DND-41 (cell line): Measurements from ENCODE around the gene HOXA4.

Experiments
- ATAC-seq: fragments of 200-7000 bp; cut with Tn5 transposase; 3 replicates; pipeline ENCODE4 v1.9.1; 2021; ENCODE audit warnings: low read depth; ENCODE audit not compliant: insufficient read depth
- DNase-seq: peaks from one replicate; pipeline ENCODE4 v3.0.0-alpha.2; 2020
- H2AFZ ChIP-seq: 2 replicates; pipeline ENCODE4 v1.6.0; 2012; ENCODE audit warnings: low read depth, low read length
- H3K27ac ChIP-seq: 2 replicates; pipeline ENCODE4 v1.5.1; 2012; ENCODE audit warnings: low read length, inconsistent platforms
- H3K27me3 ChIP-seq: fragments of 200-600 bp; sonication (generic); 2 replicates; pipeline ENCODE4 v1.6.0; 2012; ENCODE audit warnings: low read length, mild to moderate bottlenecking, inconsistent platforms; ENCODE audit not compliant: insufficient read depth, poor library complexity
- H3K36me3 ChIP-seq: 2 replicates; pipeline ENCODE4 v1.5.1; 2012; ENCODE audit warnings: low read length, inconsistent platforms; ENCODE audit not compliant: insufficient read depth
- H3K4me1 ChIP-seq: 2 replicates; pipeline ENCODE4 v1.5.1; 2012; ENCODE audit warnings: mild to moderate bottlenecking, low read length; ENCODE audit not compliant: insufficient read depth
- H3K4me2 ChIP-seq: 2 replicates; pipeline ENCODE4 v1.6.0; 2012; ENCODE audit warnings: mild to moderate bottlenecking, moderate library complexity, low read length, inconsistent platforms; ENCODE audit not compliant: insufficient read depth
- H3K4me3 ChIP-seq, 2 experiments: fragments of 200-600 bp in 1 of 2; shearing (Covaris generic) in 1 of 2; 2 replicates each; pipeline ENCODE4 v1.5.1; 2012 to 2016; ENCODE audit warnings: inconsistent platforms in 2 of 2, low read length in 2 of 2, mild to moderate bottlenecking in 2 of 2, low read depth in 1 of 2, moderate library complexity in 1 of 2
- H3K79me2 ChIP-seq: 2 replicates; pipeline ENCODE4 v1.6.0; 2012; ENCODE audit warnings: low read length, inconsistent platforms; ENCODE audit not compliant: insufficient read depth
- H3K9ac ChIP-seq: 2 replicates; pipeline ENCODE4 v1.6.0; 2012; ENCODE audit warnings: low read depth, mild to moderate bottlenecking, inconsistent platforms, low read length, moderate library complexity
- H3K9me3 ChIP-seq: 2 replicates; pipeline ENCODE4 v1.5.1; 2012; ENCODE audit warnings: low read length, moderate library complexity, mild to moderate bottlenecking, inconsistent platforms; ENCODE audit not compliant: insufficient read depth, severe bottlenecking
- H4K20me1 ChIP-seq: 2 replicates; pipeline ENCODE4 v1.6.0; 2012; ENCODE audit warnings: low read length; ENCODE audit not compliant: insufficient read depth
- EZH2 ChIP-seq: IDR thresholded peaks from 3 replicates; pipeline ENCODE4 v1.6.1; 2012; ENCODE audit warnings: borderline replicate concordance, low read depth, mild to moderate bottlenecking, moderate library complexity, low read length, inconsistent platforms; ENCODE audit not compliant: severe bottlenecking
- TF ChIP-seq, protein P1 (sequence below): IDR thresholded peaks from 2 replicates; pipeline ENCODE4 v1.5.1; 2012; ENCODE audit warnings: borderline replicate concordance, low read length, moderate library complexity, mild to moderate bottlenecking; ENCODE audit not compliant: poor library complexity, severe bottlenecking; ENCODE audit errors: extremely low read depth

Gene HOXA4

DNA sequence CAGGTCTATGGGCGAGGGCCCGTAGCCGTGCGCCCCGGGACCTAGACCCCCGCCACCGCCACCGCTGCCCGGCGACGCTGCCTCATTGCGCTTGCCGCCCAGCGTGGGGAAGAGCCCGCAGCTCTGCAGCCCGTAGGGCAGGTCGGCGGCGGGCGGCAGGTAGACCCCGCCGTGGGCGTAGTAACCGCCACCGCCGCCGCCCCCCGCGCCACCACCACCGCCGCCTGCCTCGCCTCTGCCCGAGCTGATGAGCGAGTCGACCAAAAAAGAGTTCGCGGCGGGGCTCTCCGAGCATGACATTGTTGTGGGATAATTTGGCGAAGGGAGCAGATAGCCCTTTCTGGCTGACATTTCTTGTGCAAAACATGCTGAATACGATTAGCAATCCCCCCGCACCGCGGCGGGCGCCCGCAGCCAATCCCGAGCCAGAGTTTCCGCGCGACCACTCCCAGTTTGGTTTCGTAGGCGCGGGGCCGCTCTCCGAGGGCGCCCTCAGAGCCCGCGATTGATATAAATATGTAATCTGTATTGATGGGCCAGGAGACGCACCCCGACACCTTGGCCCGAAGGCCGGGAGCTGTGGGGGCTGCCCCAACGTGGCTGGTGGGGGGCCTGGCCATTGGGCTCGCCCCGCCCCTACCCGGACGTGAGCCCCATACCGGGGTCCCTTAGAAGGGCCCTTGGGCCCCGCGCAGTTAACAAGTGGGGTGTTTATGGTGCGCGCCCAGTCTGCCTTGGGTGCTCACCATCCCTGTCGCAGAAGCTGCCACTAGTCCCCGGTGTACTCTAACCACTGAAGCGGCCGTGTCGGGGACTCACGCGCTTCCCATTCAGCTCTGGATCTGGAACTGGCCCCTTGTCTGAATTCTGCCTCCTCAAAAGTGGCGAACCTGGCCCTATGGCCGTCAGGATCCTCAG, 43.7 kb upstream of the HOXA4 start, which contains the start of gene HOXA10:
TSS of gene HOXA10 (minus strand) at position 365 of the 918 bp plus-strand sequence. CDS start at position 351, 14 bp downstream.
- H3K9me3 ChIP-seq, result no peaks in the 10 kb centered on the region
- no peak within 1 kb of the TSS for H3K9ac ChIP-seq
- peaks cover 10% of the 10 kb centered on the region for H3K27me3 ChIP-seq
- ATAC-seq (no peak), DNase-seq (no peak)
- H3K79me2 ChIP-seq, result no peaks in the 10 kb centered on the region
- TF ChIP-seq EZH2, result no peak
- no peaks in the 10 kb centered on the region for H3K4me1 ChIP-seq
- no peaks in the 10 kb centered on the region for H3K36me3 ChIP-seq
- no peak within 1 kb of the TSS for H3K27ac ChIP-seq
- no peaks in the 10 kb centered on the region for H4K20me1 ChIP-seq
- no peak within 1 kb of the TSS for H3K4me3 ChIP-seq
- H3K4me2 ChIP-seq, result no peak within 1 kb of the TSS
- no peak within 1 kb of the TSS for H2AFZ ChIP-seq

GRCh38 chr7:27173511-27173955, 43.0 kb upstream of the HOXA4 start:
- ATAC-seq, result no peak
- no peak overlapping the region for H3K9ac ChIP-seq

DNA sequence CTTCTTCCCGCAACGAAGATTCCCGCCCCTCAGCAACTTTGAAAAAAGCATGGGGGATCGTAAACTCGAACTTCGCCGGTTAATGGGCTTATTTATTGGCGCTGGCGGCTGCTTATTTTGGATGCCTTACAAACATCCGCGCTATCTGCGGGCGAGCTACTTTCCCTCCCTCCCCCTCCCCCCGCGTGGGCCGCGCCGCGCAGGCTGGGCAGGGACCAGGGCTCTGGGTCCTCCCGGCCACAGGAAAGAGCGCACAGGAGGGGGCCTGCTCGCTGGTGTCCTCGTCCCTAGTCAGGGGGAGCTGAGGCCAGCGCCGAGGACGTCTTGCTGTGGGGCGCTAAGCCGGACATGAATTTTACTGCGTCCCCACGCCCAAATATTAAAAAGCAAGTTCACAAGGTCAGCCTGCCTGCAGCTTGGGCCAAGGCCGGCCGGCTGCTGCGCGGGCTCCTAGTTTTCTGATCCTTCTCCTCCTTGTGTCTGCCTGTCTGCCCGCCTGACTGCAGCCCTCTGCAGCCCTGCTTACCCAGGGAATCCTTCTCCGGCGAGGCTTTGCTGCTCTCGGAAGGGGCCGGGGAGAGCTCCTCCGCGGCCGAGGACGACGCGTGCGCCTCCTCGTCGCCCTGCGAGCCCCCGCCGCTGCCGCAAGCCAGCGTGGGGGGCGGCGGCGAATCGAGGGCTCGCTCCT, 42.4 kb upstream of the HOXA4 start:
- Histone ChIP-seq H3K27me3 (peaks cover 10% of the 10 kb centered on the region), H3K4me3 (no peak overlapping the region), H3K9ac (no peak overlapping the region), H3K4me1 (no peaks in the 10 kb centered on the region), H2AFZ (no peak overlapping the region), H3K79me2 (no peaks in the 10 kb centered on the region), H3K27ac (no peak overlapping the region), H3K9me3 (no peaks in the 10 kb centered on the region), H3K36me3 (no peaks in the 10 kb centered on the region), H3K4me2 (no peak overlapping the region), H4K20me1 (no peaks in the 10 kb centered on the region)
- no peak for TF ChIP-seq EZH2
- TF ChIP-seq, protein P1, sequence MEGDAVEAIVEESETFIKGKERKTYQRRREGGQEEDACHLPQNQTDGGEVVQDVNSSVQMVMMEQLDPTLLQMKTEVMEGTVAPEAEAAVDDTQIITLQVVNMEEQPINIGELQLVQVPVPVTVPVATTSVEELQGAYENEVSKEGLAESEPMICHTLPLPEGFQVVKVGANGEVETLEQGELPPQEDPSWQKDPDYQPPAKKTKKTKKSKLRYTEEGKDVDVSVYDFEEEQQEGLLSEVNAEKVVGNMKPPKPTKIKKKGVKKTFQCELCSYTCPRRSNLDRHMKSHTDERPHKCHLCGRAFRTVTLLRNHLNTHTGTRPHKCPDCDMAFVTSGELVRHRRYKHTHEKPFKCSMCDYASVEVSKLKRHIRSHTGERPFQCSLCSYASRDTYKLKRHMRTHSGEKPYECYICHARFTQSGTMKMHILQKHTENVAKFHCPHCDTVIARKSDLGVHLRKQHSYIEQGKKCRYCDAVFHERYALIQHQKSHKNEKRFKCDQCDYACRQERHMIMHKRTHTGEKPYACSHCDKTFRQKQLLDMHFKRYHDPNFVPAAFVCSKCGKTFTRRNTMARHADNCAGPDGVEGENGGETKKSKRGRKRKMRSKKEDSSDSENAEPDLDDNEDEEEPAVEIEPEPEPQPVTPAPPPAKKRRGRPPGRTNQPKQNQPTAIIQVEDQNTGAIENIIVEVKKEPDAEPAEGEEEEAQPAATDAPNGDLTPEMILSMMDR, result no peak
- ATAC-seq (no peak), DNase-seq (no peak)

More at GRCh38 chr7:27173511-27173955, 43.0 kb upstream of the HOXA4 start:
- H3K4me1 ChIP-seq, result no peaks in the 10 kb centered on the region
- H3K4me3 ChIP-seq, result no peak overlapping the region
- no peaks in the 10 kb centered on the region for H4K20me1 ChIP-seq
- no peak for TF ChIP-seq EZH2
- TF ChIP-seq, protein P1, result no peak
- no peak overlapping the region for H3K27ac ChIP-seq
- no peaks in the 10 kb centered on the region for H3K9me3 ChIP-seq
- no peak overlapping the region for H2AFZ ChIP-seq
- peaks cover 10% of the 10 kb centered on the region for H3K27me3 ChIP-seq
- no peaks in the 10 kb centered on the region for H3K79me2 ChIP-seq
- no peak for DNase-seq
- no peaks in the 10 kb centered on the region for H3K36me3 ChIP-seq
- no peak overlapping the region for H3K4me2 ChIP-seq
